Measurements from ENCODE around the gene AKR1C1.
"Not testable (repeated sequence)": the region's sequence is repeated elsewhere in the genome, so short reads cannot be mapped to it uniquely, and the experiment has no call there.

AKR1C1 gene

DNA sequence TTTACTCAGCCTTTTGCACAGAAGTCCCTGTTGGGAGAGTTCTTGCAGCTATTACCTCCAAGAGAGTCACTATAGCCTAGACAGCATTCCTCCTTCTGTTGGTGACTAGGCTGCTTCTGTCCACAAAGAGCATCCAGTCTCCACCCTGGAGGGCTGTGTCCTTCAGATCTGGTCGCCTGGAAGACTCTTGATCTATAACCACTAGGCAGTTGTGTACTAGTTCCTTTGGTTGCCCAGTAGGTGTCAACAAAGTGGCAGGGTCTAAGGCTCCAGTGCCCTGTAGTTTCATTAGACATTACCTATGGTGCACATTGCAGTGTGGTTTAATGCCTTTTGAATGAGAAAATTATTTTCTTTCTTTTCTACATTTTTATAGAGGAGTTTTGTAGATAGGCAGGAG is 51.7 kb downstream of the AKR1C1 start:
- no peaks in the 10 kb centered on the region for H3K36me3 ChIP-seq (ENCODE audit: control insufficient read depth, insufficient read depth, low read length)

DNA sequence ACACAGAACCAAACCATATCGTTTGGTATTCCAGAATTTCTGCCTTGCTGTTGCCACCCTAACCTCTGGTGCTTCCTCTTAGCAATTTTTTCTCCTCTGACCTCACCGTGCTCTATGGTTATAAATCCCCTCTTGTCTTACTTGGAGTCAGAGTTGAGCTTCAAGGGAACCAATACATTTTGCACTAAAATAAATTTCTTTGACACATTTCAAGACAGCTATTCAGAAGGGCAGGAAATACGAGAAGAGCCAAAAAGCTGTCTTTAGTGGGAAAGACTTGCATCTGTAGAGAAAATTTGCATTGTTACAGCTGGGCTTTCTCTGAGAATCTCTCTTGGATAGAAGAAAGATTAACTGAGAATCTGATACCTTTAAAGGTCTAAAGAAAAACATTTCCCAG is 54.9 kb downstream of the AKR1C1 start:
- H3K9ac ChIP-seq (ENCODE audit: low read length): no peak overlapping the region
- no peak overlapping the region for H3K4me3 ChIP-seq (ENCODE audit: low read length)
- H3K27me3 ChIP-seq (ENCODE audit: control insufficient read depth, insufficient read depth, low read length): no peaks in the 10 kb centered on the region
- H3K9me3 ChIP-seq (ENCODE audit: control insufficient read depth, low read length): no peaks in the 10 kb centered on the region
- no peaks in the 10 kb centered on the region for H3K36me3 ChIP-seq (ENCODE audit: control insufficient read depth, insufficient read depth, low read length)
- peaks cover 39% of the 10 kb centered on the region for H3K4me1 ChIP-seq (ENCODE audit: control insufficient read depth, insufficient read depth, low read length)

More for the DNA sequence above, 51.7 kb downstream of the AKR1C1 start:
- H3K4me1 ChIP-seq (ENCODE audit: control insufficient read depth, insufficient read depth, low read length): peaks cover 13% of the 10 kb centered on the region
- H3K9me3 ChIP-seq (ENCODE audit: control insufficient read depth, low read length): no peaks in the 10 kb centered on the region
- no peak overlapping the region for H3K4me3 ChIP-seq (ENCODE audit: low read length)
- H3K9ac ChIP-seq (ENCODE audit: low read length): no peak overlapping the region
- no peaks in the 10 kb centered on the region for H3K27me3 ChIP-seq (ENCODE audit: control insufficient read depth, insufficient read depth, low read length)

DNA sequence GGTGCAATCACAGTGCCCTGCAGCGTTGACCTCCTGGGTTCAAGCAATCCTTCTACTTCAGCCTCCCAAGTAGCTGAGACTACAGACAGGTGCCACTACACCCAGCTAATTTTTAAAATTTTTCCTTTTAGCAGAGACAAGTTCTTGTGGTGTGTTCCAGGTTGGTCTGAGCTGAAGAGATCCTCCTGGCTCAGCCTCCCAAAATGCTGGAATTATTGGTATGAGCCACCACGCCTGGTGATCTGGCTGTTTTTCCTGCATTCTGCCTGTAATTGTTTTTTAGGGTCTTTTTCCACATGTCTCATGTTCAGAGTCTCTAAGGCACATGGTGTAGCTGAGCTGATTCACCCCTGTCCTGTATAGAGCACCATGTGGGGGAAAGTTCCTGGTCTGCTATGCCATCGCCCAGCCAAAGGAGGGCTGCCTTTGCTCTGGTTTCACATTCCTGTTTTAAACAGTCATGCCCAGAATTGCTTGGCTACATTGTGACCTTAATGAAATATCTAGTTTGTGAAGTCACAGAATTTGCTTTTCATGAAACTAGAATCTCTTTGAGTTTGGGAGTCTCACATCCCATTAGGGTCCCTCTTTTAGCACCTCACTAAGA is 55.6 kb downstream of the AKR1C1 start:
- not testable (repeated sequence) for H3K9me3 ChIP-seq (ENCODE audit: control insufficient read depth, low read length); H3K36me3 ChIP-seq (ENCODE audit: control insufficient read depth, insufficient read depth, low read length); H3K9ac ChIP-seq (ENCODE audit: low read length); H3K4me3 ChIP-seq (ENCODE audit: low read length); H3K27me3 ChIP-seq (ENCODE audit: control insufficient read depth, insufficient read depth, low read length)
- peaks cover 41% of the 10 kb centered on the region for H3K4me1 ChIP-seq (ENCODE audit: control insufficient read depth, insufficient read depth, low read length)

DNA sequence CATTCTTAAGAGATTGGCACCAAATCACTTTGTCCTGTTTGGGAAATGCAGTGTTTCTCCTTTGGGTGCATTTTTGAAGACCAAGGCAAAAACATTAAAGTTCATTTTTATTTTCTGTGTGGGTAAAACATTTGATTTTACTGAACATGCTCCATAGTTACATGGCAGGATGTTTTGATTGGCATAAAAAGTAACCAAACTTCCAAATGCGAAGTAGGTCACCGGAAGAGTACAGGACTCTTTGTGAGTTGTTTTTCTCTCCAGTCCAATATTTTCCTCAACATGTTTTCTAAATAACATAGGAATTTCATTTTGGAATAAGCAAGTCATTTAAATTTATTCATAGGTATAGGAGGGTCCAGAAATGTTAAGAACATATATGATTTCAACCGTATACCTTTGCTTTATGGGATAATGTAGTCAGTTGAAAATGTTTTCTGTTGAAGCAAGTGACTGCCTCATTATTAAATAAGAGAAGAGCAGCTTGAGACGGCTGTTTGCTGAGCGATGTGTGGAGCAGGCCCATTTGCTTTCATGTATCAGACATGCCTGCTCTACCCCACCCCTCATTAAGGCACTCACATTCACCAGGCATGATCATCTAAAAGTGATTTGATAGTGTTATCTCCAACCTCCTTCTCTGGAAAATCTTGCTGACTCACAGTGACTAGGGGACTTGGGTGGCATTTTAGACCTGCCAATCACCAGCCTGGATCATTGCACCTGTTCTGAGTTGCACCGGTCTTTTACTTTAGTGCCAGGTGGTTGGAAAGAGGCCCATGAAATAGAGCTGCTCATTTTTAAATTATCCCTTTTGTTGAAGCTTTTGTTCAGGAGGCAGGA is 56.8 kb downstream of the AKR1C1 start:
- peaks cover 51% of the 10 kb centered on the region for H3K4me1 ChIP-seq (ENCODE audit: control insufficient read depth, insufficient read depth, low read length)
- H3K9me3 ChIP-seq (ENCODE audit: control insufficient read depth, low read length); H3K4me3 ChIP-seq (ENCODE audit: low read length); H3K36me3 ChIP-seq (ENCODE audit: control insufficient read depth, insufficient read depth, low read length); H3K9ac ChIP-seq (ENCODE audit: low read length); H3K27me3 ChIP-seq (ENCODE audit: control insufficient read depth, insufficient read depth, low read length): not testable (repeated sequence)

DNA sequence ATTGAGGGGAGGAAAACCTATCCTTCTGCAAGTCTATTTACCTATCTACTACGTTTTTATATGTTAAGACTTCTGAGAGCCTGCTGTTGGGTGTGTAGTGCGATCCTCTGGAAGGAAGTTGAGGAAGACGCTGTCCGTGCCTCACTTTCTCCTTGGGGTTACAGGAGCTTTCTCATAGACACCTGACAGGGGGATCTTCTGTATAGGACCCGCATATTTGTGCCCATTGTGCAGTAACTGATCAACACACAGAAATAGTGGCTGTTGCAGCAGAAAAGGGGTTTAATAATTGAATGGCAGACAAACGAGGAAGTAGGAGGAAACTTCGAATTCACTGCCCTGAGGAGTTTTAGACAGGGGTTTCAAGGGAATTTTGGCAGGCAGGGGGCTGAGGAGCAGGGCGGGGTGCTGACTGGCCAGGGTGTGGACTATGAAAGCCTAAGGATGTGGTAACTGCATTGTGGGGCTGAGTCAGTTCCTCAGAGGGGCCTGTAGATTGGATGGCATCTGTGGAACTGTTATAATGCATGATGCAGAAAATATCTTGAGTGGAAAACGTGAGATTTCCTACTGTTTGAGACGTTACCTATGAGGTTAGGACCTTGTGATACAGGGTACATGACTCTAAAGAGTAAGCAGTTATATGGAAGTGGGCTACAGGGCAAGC is 58.5 kb downstream of the AKR1C1 start:
- not testable (repeated sequence) for H3K4me3 ChIP-seq (ENCODE audit: low read length); H3K9ac ChIP-seq (ENCODE audit: low read length)

DNA sequence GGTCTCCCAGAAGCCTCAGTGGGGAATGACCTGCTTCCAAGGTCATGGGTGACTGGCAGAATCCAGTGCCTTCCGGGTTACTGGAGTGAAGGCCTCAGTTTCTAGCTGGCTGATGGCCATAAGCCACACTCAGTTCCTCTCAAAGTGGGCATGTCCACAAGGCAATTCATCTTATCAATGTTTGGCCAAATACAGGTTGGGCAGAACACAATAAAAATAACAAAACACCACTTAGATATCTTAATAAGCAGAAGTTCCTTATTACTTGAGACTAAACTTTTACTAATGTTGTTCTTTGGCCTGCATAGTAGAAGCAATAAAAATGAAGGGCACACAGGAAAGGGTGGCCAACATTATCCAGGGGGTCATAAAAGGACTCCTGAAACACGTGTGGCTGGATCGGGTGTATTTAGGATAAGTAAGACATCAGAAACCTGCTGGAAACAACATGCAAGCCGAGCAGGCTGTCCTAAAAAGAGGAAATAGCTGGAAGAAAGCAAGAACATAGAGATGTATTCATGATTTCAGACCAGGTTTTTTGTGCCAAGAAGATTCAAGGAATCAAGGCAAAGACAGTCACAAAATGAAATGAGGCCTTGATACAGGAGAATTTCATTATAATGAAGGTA is 60.1 kb downstream of the AKR1C1 start:
- H3K36me3 ChIP-seq (ENCODE audit: control insufficient read depth, insufficient read depth, low read length): no peaks in the 10 kb centered on the region
- no peaks in the 10 kb centered on the region for H3K27me3 ChIP-seq (ENCODE audit: control insufficient read depth, insufficient read depth, low read length)
- peaks cover 59% of the 10 kb centered on the region for H3K4me1 ChIP-seq (ENCODE audit: control insufficient read depth, insufficient read depth, low read length)
- H3K9ac ChIP-seq (ENCODE audit: low read length): no peak overlapping the region
- H3K9me3 ChIP-seq (ENCODE audit: control insufficient read depth, low read length): no peaks in the 10 kb centered on the region
- H3K4me3 ChIP-seq (ENCODE audit: low read length): no peak overlapping the region

More for the DNA sequence above, 58.5 kb downstream of the AKR1C1 start:
- peaks cover 59% of the 10 kb centered on the region for H3K4me1 ChIP-seq (ENCODE audit: control insufficient read depth, insufficient read depth, low read length)
- not testable (repeated sequence) for H3K9me3 ChIP-seq (ENCODE audit: control insufficient read depth, low read length); H3K27me3 ChIP-seq (ENCODE audit: control insufficient read depth, insufficient read depth, low read length); H3K36me3 ChIP-seq (ENCODE audit: control insufficient read depth, insufficient read depth, low read length)

DNA sequence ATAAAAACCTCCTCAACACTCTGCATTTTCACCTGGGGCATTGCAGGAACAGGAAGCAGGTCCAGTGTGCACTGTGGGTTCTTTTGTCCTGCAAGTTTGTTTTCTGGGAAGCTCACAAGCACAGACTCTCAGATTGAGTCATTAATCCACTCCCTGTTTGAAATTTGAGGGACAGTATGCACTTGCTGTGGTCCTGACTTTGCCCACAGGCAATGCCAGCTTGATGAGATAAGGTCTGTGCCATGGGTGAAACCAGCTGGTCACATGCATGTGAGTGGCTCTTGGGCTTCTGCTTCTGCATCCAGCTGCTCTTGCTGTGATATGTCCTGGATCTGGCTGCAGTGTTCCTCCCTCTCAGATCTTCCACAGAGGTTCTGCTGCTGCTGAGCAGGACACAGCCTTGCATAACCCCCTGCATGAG is 62.3 kb downstream of the AKR1C1 start:
- not testable (repeated sequence) for H3K9ac ChIP-seq (ENCODE audit: low read length); H3K27me3 ChIP-seq (ENCODE audit: control insufficient read depth, insufficient read depth, low read length); H3K4me3 ChIP-seq (ENCODE audit: low read length); H3K9me3 ChIP-seq (ENCODE audit: control insufficient read depth, low read length); H3K36me3 ChIP-seq (ENCODE audit: control insufficient read depth, insufficient read depth, low read length)
- H3K4me1 ChIP-seq (ENCODE audit: control insufficient read depth, insufficient read depth, low read length): peaks cover 40% of the 10 kb centered on the region

DNA sequence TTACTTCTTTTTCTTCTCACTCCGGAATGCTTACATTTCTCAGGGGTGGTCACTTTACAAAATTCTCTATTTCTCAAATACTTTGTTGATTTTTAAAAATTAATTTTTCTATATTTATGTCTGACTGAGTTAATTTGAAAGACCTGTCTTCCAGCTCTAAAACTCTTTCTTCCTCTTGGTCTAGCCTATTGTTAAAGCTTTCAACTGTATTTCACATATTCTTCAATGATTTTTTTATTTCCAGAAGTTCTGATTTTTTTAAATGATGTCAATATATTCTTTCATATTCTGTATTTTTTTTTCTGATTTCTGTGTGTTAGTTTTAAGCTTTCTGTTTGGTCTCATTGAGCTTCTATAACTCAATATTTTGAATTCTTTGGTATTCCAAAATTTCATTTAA is 67.8 kb downstream of the AKR1C1 start:
- no peak overlapping the region for H3K4me3 ChIP-seq (ENCODE audit: low read length)
- H3K9ac ChIP-seq (ENCODE audit: low read length): no peak overlapping the region
- H3K4me1 ChIP-seq (ENCODE audit: control insufficient read depth, insufficient read depth, low read length): peaks cover 7% of the 10 kb centered on the region
- H3K36me3 ChIP-seq (ENCODE audit: control insufficient read depth, insufficient read depth, low read length): no peaks in the 10 kb centered on the region
- no peaks in the 10 kb centered on the region for H3K27me3 ChIP-seq (ENCODE audit: control insufficient read depth, insufficient read depth, low read length)
- no peaks in the 10 kb centered on the region for H3K9me3 ChIP-seq (ENCODE audit: control insufficient read depth, low read length)

DNA sequence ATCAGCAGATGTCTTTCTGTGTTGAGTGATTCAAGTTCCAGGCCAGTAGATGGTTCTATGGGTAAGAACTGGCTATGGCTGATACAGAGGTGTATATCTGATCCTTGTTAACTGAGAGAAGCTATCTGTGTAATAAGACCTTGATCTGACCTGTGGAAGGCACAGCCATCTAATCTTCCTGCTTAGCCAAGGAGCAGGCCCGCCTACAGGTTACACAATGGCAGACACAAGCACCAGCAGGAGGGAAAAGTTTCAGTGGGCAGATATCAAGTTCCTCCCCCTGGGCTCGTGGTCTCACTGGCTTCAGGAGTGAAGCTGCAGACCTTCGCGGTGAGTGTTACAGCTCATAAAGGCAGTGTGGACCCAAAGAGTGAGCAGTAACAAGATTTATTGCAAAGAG is 68.4 kb downstream of the AKR1C1 start:
- peaks cover 11% of the 10 kb centered on the region for H3K4me1 ChIP-seq (ENCODE audit: control insufficient read depth, insufficient read depth, low read length)
- not testable (repeated sequence) for H3K36me3 ChIP-seq (ENCODE audit: control insufficient read depth, insufficient read depth, low read length); H3K4me3 ChIP-seq (ENCODE audit: low read length); H3K9ac ChIP-seq (ENCODE audit: low read length); H3K9me3 ChIP-seq (ENCODE audit: control insufficient read depth, low read length); H3K27me3 ChIP-seq (ENCODE audit: control insufficient read depth, insufficient read depth, low read length)

DNA sequence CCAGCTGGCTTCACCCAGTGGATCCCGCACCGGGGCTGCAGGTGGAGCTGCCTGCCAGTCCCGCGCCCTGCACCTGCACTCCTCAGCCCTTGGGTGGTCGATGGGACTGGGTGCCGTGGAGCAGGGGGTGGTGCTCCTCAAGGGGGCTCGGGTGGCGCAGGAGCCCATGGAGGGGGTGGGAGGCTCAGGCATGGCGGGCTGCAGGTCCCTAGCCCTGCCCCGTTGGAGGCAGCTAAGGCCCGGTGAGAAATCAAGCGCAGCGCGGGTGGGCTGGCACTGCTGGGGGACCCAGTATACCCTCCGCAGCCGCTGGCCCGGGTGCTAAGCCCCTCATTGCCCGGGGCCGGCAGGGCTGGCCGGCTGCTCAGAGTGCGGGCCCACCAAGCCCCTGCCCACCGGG is 69.2 kb downstream of the AKR1C1 start:
- H3K4me3 ChIP-seq (ENCODE audit: low read length); H3K9ac ChIP-seq (ENCODE audit: low read length); H3K9me3 ChIP-seq (ENCODE audit: control insufficient read depth, low read length); H3K36me3 ChIP-seq (ENCODE audit: control insufficient read depth, insufficient read depth, low read length); H3K27me3 ChIP-seq (ENCODE audit: control insufficient read depth, insufficient read depth, low read length): not testable (repeated sequence)
- peaks cover 16% of the 10 kb centered on the region for H3K4me1 ChIP-seq (ENCODE audit: control insufficient read depth, insufficient read depth, low read length)

All from mucosa of stomach (tissue), 1 donor.